ENCODE measurements around the gene VPS52.

VPS52 gene

DNA sequence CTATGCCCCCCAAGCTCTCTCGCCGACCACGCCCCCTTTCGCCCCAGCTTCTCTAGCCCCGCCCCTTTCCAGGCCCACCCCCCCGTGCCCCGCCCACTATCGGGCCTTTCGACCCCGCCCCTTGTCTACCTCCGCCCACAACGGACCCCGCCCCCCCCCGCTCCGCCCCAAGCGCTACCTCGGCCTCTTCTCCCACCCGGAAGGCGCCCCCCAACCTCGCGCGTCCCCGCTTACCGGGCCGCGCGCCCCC lies 45.7 kb upstream of the VPS52 start:
- DNase-seq (ENCODE audit: low read depth), result no peak
- TF ChIP-seq, protein P1, sequence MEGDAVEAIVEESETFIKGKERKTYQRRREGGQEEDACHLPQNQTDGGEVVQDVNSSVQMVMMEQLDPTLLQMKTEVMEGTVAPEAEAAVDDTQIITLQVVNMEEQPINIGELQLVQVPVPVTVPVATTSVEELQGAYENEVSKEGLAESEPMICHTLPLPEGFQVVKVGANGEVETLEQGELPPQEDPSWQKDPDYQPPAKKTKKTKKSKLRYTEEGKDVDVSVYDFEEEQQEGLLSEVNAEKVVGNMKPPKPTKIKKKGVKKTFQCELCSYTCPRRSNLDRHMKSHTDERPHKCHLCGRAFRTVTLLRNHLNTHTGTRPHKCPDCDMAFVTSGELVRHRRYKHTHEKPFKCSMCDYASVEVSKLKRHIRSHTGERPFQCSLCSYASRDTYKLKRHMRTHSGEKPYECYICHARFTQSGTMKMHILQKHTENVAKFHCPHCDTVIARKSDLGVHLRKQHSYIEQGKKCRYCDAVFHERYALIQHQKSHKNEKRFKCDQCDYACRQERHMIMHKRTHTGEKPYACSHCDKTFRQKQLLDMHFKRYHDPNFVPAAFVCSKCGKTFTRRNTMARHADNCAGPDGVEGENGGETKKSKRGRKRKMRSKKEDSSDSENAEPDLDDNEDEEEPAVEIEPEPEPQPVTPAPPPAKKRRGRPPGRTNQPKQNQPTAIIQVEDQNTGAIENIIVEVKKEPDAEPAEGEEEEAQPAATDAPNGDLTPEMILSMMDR (IDR thresholded peaks at IDR 0.05; ENCODE audit: control insufficient read depth, extremely low read depth, insufficient read depth), result no peak
- H3K4me3 ChIP-seq (ENCODE audit: low read depth, low read length), result peak overlapping the region; percentile 65

DNA sequence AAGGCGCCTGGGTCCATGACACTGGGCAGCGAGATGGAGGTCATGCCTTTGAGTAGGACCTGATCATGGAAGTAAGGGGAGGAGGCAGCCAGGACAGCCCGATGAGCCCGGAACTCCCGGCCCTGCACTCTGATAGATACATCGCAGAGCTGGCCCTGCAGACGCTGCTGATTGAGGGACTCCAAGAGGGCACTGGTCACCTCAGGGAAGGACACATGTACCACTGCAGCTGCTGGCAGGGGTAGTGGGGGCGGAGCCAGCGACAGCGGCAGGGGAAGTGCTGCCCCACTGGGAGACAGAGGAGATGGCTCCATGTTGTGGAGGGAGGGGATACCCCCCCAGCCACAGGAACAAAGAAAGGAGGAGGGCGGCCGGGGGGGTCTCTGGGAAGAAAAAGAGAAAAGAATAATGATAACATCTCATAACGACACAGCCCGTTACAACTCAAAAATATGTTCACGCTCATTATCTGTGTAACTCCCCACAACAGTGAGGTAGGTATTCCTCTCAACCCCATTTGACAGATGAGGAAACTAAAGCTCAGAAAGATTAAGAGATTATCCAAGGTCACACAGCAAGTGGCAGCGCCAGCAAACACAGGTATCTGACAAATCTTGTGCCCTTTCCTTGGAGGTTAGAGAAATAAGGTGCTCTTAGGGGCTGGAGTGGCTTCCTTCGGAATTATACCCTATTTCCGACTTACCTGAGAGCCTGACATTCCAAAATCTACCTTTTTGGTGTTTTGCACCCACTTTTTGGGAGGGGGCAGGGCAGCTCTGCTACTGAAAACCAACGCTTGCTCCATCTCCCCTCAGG lies 45.1 kb upstream of the VPS52 start:
- TF ChIP-seq, protein P1 (IDR thresholded peaks at IDR 0.05; ENCODE audit: control insufficient read depth, extremely low read depth, insufficient read depth), result no peak
- no peak for DNase-seq (ENCODE audit: low read depth)
- peak overlapping the region; percentile 47 for H3K4me3 ChIP-seq (ENCODE audit: low read depth, low read length)

DNA sequence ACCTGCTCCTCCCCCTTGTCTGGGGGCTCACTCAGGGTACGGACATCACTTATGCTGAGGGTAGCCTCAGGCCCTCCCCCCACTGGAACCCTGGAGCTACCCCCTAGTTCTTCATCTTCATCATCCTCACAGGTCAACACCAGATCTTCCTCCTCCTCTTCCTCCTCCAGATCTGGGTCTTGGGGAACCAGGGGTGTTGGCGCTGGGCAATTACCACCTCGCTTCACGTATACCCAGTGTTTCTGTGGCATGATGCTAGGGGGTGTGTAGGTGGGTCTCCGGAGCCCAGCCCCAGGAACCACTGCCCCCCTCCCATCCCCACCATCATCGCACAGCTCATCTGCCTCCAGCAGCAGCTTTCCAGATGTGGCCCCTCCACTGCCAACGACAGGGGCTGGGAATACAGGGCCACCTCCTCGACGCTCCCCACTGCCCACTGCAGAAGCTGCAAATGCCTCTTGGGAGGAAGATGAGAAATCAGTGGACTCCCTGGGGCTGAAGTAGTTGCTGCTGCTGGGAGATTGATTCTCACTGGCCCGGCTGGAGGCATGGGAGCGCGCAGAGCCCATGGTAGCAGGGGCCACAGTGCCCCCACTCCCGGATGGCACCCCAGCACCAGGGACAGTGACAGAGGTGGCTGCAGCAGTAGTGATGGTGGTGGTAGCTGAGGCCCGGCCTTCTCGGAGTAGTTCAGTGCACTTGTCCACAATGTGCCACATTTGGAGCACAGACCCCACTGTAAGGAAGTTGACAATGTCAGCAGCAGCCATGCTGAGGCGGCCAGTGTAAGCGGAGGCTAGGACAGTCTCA lies 44.3 kb upstream of the VPS52 start:
- DNase-seq (ENCODE audit: low read depth), result no peak
- H3K4me3 ChIP-seq (ENCODE audit: low read depth, low read length), result no peak overlapping the region
- TF ChIP-seq, protein P1 (IDR thresholded peaks at IDR 0.05; ENCODE audit: control insufficient read depth, extremely low read depth, insufficient read depth), result no peak

DNA sequence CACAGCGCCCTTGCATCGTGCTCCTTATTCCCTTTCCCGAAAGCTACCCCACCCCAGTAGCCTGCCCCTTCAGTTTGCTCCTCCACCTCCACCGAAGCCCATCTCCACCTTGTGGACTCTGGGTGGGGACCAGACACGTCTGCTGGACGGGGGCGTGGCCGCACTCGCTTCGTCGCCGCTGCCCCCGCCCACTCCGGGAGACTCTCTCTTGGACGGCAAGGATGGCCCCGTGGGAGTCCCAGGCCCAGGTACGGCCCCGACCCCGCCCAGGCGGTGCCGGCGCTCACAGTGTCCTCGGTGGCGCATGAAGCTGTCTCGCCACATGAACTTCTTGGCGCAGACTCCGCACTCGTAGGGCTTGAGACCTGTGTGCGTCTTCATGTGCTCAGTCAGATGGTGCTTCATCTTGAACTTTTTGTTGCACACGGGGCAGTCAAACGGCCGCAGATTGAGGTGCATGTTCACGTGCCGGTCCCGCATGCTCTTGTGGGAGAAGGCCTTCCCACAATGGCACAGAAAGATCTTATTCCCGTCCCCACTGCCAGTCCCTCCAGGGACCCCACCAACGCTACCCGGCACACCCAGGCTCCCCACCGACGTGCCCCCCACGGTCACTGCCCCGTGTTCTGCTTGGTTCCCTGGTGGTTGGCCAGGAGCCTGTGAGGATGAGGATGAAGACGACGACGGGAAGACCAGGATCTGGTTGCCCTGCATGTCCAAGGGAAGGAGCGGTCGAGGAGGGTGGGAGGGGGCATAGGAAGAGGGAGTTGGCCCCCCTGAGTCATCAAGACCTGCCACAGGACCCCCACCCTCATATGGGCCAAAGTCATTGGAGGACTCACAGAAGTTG lies 43.5 kb upstream of the VPS52 start:
- TF ChIP-seq, protein P1 (IDR thresholded peaks at IDR 0.05; ENCODE audit: control insufficient read depth, extremely low read depth, insufficient read depth), result no peak
- H3K4me3 ChIP-seq (ENCODE audit: low read depth, low read length), result peak overlapping the region; percentile 76
- no peak for DNase-seq (ENCODE audit: low read depth)

DNA sequence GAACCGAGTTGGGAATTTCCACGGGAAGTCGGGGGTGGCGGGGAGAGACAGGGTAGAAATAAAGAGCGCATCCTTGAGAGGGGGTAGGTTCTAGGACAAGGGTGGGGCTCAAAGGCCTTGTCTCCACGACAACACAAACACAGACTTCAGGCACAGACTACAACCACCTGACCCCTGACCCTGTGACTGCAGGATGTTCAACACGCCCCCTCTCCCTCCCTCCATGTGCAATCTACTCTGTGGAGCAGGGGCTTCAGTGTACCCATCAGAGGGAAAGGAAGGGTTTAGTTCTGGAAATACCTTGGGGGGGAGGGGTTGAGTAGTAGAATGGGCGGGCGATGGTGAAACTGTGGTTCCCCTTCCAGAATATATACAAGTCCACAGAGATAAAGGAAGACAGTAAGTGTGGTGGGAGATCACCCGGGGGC lies 42.9 kb upstream of the VPS52 start:
- H3K4me3 ChIP-seq (ENCODE audit: low read depth, low read length), result peak overlapping the region; percentile 76
- TF ChIP-seq, protein P1 (IDR thresholded peaks at IDR 0.05; ENCODE audit: control insufficient read depth, extremely low read depth, insufficient read depth), result no peak
- no peak for DNase-seq (ENCODE audit: low read depth)

DNA sequence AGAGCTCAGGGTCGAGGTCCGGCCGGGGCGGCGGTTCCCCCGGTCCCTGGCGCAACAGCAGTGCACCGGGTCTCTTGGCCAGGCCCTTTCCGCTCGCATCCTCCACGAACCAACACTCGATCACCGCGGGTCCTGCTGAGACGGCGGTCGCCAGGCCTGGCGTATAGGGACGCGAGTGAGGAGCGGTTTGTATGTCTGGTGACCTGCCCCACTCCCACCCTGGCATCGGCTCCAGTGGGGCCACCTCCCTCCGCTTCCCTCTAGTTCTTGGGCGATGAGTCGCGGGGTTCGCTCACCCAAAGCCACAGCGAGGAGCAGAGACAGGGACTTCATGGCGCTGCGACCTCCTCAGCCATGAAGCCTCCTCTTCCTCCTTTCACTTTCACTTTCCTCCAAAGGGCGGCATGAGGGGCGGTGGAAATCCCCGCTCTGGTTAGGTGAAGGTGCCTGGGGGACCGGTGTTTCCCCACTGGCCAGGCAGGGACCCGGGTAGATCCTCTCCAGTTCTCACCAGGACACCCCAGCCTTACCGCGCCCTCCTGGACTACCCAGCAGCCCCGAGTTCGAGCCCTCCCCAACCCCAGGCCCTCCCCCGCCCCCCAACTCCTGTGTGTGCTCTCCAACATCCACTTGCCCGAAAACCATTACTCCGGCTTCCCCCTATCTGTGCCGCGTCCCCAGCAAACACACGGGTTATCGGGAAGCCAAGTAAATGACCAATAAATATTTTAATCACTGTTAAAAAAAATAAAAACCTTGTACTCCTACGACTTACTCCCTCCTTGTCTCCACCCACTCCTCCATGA lies 42.2 kb upstream of the VPS52 start, which contains the start of gene TAPBP:
TAPBP (minus strand) TSS at position 370 of the 806 bp plus-strand sequence; CDS start at position 333, 37 bp downstream.
- DNase-seq (ENCODE audit: low read depth), result no peak
- TF ChIP-seq, protein P1 (IDR thresholded peaks at IDR 0.05; ENCODE audit: control insufficient read depth, extremely low read depth, insufficient read depth), result no peak
- peak within 1 kb of the TSS; percentile 76 for H3K4me3 ChIP-seq (ENCODE audit: low read depth, low read length)
